ENCODE measurements around the gene C10orf95. TPM values are rescaled to one million over a fixed set of nuclear protein-coding genes. Genes with fewer than 3 reads are reported as not detected.

Gene C10orf95
- total and polyA plus RNA-seq, 2 of the 13 experiments (the other 11 are each of a cell fraction or from before 2014, with no cell fraction given) = 0.05 to 0.07 TPM

DNA sequence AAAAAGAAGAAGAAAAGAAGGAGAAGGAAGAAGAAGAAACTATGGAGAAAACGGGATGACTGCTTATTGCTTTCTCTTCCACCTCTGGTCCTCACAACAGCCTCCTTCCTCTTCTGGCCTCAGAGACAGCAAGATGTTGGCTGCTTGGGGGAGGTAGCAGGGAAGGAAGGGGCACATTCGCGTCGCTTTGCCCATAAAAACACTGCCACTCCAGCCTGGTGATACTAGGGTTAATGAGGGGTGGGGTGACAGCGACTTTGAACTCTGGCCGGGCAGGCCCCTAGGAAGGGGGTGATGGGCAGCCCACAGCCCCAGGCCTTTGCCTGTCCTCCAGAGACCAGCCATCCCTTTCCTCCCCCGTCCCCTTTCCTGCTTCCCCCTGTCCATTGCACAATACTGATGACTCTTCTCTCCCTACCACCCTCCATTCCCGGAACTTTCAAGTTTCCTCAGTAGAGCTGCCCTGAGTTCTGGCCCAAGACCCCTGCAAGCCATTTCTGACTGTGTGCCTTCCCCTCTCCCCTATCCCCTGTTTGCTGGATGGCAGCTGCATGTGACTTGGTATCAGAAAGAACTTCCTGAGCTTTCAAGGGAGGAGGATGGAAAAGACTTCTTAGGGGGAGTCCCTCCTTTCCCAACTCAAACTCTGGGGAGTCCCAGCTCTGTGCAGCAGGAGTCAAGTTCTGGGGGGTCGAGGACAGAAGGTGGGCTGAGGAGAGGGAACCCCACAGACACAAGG, 16.8 kb downstream of the C10orf95 start (continued):
- no peak; the same call in 1 of the 2 replicates for TF ChIP-seq HIVEP1 (CRISPR knock-in tag; IDR thresholded peaks at IDR 0.05)
- no peak for TF ChIP-seq ZFP62 (CRISPR knock-in tag; IDR thresholded peaks at IDR 0.05)
- no peak for TF ChIP-seq ADNP (CRISPR knock-in tag; IDR thresholded peaks at IDR 0.05)
- TF ChIP-seq HMG20B (CRISPR knock-in tag; conservative IDR thresholded peaks at IDR 0.05) = no peak; the same call in 1 of the 2 replicates
- peak; percentile 67; the same call in 1 of the 2 replicates for TF ChIP-seq HNRNPL (IDR thresholded peaks at IDR 0.05; ENCODE audit: low read depth, low read length)
- 0 out of 2 replicates have a peak, but pooled peaks have one; percentile 2 for TF ChIP-seq SMC3 (IDR thresholded peaks at IDR 0.05; ENCODE audit: low read length)
- 0 out of 2 replicates have a peak, but pooled peaks have one; percentile 32 for TF ChIP-seq SMAD1 (CRISPR knock-in tag; IDR thresholded peaks at IDR 0.05; ENCODE audit: borderline replicate concordance, low read depth)
- TF ChIP-seq ZNF256 (CRISPR knock-in tag; conservative IDR thresholded peaks at IDR 0.05) = no peak
- TF ChIP-seq ZNF468 (CRISPR knock-in tag; IDR thresholded peaks at IDR 0.05) = no peak
- TF ChIP-seq ZFP1 (CRISPR knock-in tag; IDR thresholded peaks at IDR 0.05) = no peak
- peak; percentile 35; the same call in 1 of the 2 replicates for TF ChIP-seq DMAP1 (CRISPR knock-in tag; IDR thresholded peaks at IDR 0.05)
- TF ChIP-seq, protein P1, sequence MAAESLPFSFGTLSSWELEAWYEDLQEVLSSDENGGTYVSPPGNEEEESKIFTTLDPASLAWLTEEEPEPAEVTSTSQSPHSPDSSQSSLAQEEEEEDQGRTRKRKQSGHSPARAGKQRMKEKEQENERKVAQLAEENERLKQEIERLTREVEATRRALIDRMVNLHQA (CRISPR knock-in tag; IDR thresholded peaks at IDR 0.05) = no peak
- no peak for TF ChIP-seq CCDC6 (CRISPR knock-in tag; IDR thresholded peaks at IDR 0.05)
- TF ChIP-seq, protein P2, sequence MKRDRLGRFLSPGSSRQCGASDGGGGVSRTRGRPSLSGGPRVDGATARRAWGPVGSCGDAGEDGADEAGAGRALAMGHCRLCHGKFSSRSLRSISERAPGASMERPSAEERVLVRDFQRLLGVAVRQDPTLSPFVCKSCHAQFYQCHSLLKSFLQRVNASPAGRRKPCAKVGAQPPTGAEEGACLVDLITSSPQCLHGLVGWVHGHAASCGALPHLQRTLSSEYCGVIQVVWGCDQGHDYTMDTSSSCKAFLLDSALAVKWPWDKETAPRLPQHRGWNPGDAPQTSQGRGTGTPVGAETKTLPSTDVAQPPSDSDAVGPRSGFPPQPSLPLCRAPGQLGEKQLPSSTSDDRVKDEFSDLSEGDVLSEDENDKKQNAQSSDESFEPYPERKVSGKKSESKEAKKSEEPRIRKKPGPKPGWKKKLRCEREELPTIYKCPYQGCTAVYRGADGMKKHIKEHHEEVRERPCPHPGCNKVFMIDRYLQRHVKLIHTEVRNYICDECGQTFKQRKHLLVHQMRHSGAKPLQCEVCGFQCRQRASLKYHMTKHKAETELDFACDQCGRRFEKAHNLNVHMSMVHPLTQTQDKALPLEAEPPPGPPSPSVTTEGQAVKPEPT (CRISPR knock-in tag; IDR thresholded peaks at IDR 0.05; ENCODE audit: low read depth) = no peak
- TF ChIP-seq, protein P3, sequence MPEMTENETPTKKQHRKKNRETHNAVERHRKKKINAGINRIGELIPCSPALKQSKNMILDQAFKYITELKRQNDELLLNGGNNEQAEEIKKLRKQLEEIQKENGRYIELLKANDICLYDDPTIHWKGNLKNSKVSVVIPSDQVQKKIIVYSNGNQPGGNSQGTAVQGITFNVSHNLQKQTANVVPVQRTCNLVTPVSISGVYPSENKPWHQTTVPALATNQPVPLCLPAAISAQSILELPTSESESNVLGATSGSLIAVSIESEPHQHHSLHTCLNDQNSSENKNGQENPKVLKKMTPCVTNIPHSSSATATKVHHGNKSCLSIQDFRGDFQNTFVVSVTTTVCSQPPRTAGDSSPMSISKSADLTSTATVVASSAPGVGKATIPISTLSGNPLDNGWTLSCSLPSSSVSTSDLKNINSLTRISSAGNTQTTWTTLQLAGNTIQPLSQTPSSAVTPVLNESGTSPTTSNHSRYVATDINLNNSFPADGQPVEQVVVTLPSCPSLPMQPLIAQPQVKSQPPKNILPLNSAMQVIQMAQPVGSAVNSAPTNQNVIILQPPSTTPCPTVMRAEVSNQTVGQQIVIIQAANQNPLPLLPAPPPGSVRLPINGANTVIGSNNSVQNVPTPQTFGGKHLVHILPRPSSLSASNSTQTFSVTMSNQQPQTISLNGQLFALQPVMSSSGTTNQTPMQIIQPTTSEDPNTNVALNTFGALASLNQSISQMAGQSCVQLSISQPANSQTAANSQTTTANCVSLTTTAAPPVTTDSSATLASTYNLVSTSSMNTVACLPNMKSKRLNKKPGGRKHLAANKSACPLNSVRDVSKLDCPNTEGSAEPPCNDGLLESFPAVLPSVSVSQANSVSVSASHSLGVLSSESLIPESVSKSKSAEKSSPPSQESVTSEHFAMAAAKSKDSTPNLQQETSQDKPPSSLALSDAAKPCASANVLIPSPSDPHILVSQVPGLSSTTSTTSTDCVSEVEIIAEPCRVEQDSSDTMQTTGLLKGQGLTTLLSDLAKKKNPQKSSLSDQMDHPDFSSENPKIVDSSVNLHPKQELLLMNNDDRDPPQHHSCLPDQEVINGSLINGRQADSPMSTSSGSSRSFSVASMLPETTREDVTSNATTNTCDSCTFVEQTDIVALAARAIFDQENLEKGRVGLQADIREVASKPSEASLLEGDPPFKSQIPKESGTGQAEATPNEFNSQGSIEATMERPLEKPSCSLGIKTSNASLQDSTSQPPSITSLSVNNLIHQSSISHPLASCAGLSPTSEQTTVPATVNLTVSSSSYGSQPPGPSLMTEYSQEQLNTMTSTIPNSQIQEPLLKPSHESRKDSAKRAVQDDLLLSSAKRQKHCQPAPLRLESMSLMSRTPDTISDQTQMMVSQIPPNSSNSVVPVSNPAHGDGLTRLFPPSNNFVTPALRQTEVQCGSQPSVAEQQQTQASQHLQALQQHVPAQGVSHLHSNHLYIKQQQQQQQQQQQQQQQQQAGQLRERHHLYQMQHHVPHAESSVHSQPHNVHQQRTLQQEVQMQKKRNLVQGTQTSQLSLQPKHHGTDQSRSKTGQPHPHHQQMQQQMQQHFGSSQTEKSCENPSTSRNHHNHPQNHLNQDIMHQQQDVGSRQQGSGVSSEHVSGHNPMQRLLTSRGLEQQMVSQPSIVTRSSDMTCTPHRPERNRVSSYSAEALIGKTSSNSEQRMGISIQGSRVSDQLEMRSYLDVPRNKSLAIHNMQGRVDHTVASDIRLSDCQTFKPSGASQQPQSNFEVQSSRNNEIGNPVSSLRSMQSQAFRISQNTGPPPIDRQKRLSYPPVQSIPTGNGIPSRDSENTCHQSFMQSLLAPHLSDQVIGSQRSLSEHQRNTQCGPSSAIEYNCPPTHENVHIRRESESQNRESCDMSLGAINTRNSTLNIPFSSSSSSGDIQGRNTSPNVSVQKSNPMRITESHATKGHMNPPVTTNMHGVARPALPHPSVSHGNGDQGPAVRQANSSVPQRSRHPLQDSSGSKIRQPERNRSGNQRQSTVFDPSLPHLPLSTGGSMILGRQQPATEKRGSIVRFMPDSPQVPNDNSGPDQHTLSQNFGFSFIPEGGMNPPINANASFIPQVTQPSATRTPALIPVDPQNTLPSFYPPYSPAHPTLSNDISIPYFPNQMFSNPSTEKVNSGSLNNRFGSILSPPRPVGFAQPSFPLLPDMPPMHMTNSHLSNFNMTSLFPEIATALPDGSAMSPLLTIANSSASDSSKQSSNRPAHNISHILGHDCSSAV (CRISPR knock-in tag; IDR thresholded peaks at IDR 0.05; ENCODE audit: borderline replicate concordance) = no peak
- TF ChIP-seq ZNF552 (CRISPR knock-in tag; IDR thresholded peaks at IDR 0.05; ENCODE audit: borderline replicate concordance) = no peak
- TF ChIP-seq, protein P4, sequence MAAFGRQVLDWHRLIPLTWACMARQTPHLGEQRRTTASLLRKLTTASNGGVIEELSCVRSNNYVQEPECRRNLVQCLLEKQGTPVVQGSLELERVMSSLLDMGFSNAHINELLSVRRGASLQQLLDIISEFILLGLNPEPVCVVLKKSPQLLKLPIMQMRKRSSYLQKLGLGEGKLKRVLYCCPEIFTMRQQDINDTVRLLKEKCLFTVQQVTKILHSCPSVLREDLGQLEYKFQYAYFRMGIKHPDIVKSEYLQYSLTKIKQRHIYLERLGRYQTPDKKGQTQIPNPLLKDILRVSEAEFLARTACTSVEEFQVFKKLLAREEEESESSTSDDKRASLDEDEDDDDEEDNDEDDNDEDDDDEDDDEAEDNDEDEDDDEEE (CRISPR knock-in tag; IDR thresholded peaks at IDR 0.05) = no peak
- TF ChIP-seq, protein P5, sequence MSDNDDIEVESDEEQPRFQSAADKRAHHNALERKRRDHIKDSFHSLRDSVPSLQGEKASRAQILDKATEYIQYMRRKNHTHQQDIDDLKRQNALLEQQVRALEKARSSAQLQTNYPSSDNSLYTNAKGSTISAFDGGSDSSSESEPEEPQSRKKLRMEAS (IDR thresholded peaks at IDR 0.05) = peak; percentile 23; the same call in 1 of the 2 replicates
- no peak for TF ChIP-seq MTF2 (CRISPR knock-in tag; IDR thresholded peaks at IDR 0.05; ENCODE audit: borderline replicate concordance)
